ENCODE measurements around the gene GBGT1.

GRCh38 chr9:133116346-133117231, 47.1 kb downstream of the GBGT1 start:
- TF ChIP-seq CTCF (IDR thresholded peaks at IDR 0.05; ENCODE audit: poor library complexity, severe bottlenecking) (no peak), TAF1 (IDR thresholded peaks at IDR 0.05; ENCODE audit: low read depth) (no peak)
